GM20000 (cell line): ENCODE measurements around the gene FIGLA.

Experiments used
- DNase-seq: peaks from one replicate; pipeline ENCODE4 v3.0.0; 2012; ENCODE audit warnings: low spot score
- CTCF ChIP-seq: IDR thresholded peaks from 2 replicates; pipeline ENCODE4 v1.5.1; 2012; ENCODE audit warnings: mild to moderate bottlenecking, control low read depth; ENCODE audit errors: extremely low read depth, missing control alignments

Gene FIGLA

GRCh38 chr2:70732766-70733645 lies 57.4 kb downstream of the FIGLA start:
- no peak for DNase-seq
- no peak for TF ChIP-seq CTCF

- DNase-seq = no peak
- TF ChIP-seq CTCF = no peak
These were observed 59.7 kb downstream of the FIGLA start for GRCh38 chr2:70730730-70731129.

GRCh38 chr2:70729647-70730046 lies 60.8 kb downstream of the FIGLA start:
- no peak for TF ChIP-seq CTCF
- no peak for DNase-seq

- DNase-seq = no peak
- TF ChIP-seq CTCF = no peak
These were observed 62.3 kb downstream of the FIGLA start for GRCh38 chr2:70728128-70728527.
